Fibroblast of mammary gland (primary cell): ENCODE measurements around the gene GDF15.

Experiments
- DNase-seq: peaks from one replicate; pipeline ENCODE4 v3.0.0-alpha.2; 2010; ENCODE audit warnings: low read depth
- H3K4me3 ChIP-seq: 2 replicates; pipeline ENCODE4 v1.5.1; 2011; ENCODE audit warnings: low read depth, mild to moderate bottlenecking, low read length, moderate library complexity; ENCODE audit not compliant: control insufficient read depth
- TF ChIP-seq, protein P1 (sequence below): conservative IDR thresholded peaks from 2 replicates; pipeline ENCODE4 v1.5.1; 2011; ENCODE audit warnings: low read depth, low read length, inconsistent platforms; ENCODE audit not compliant: control insufficient read depth, insufficient read depth

GDF15 gene

GRCh38 chr19:18364826-18365528, 21.0 kb upstream of the GDF15 start:
- TF ChIP-seq, protein P1, sequence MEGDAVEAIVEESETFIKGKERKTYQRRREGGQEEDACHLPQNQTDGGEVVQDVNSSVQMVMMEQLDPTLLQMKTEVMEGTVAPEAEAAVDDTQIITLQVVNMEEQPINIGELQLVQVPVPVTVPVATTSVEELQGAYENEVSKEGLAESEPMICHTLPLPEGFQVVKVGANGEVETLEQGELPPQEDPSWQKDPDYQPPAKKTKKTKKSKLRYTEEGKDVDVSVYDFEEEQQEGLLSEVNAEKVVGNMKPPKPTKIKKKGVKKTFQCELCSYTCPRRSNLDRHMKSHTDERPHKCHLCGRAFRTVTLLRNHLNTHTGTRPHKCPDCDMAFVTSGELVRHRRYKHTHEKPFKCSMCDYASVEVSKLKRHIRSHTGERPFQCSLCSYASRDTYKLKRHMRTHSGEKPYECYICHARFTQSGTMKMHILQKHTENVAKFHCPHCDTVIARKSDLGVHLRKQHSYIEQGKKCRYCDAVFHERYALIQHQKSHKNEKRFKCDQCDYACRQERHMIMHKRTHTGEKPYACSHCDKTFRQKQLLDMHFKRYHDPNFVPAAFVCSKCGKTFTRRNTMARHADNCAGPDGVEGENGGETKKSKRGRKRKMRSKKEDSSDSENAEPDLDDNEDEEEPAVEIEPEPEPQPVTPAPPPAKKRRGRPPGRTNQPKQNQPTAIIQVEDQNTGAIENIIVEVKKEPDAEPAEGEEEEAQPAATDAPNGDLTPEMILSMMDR, result no peak
- no peak overlapping the region for H3K4me3 ChIP-seq
- peak; percentile 97 for DNase-seq

- no peak overlapping the region for H3K4me3 ChIP-seq
- peak; percentile 36 for DNase-seq
- TF ChIP-seq, protein P1, result no peak
Observed at GRCh38 chr19:18366021-18366435, 19.9 kb upstream of the GDF15 start.

DNA sequence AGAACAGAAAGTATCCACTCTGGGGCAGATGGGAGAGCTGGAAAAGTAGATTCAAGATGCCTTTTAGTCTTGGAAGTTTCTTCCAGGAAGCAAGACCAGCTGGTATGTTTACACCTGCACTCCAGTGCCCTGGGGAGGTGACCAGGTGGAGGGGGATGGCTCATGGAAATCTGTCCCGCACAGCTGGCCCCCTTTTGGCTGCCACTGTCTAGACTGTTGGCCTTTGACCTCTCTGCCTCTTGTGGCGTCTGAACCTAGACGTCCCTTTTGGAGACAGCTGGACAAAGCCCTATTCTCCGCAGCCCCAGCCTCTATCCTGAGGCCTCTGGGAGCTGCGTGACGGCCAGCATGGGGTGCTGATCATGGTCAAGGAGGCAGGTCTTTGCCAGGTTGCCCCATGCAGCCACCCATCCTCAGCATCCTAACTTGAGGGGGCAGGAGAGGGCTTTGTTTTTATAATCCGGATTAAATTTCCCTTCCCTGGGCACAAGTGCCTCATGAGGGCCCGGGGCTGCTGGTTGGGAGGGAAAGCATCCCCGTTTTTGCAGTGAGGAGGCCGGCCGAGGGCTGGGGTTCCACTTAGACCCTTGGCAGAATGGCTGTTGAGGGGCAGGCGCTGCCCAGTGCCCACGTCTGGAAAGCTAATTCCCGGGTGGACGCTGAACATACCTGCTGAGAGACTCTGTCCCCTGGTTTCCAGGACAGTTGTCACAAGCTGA, 17.3 kb upstream of the GDF15 start:
- DNase-seq, result no peak
- H3K4me3 ChIP-seq, result no peak overlapping the region
- TF ChIP-seq, protein P1, result no peak

DNA sequence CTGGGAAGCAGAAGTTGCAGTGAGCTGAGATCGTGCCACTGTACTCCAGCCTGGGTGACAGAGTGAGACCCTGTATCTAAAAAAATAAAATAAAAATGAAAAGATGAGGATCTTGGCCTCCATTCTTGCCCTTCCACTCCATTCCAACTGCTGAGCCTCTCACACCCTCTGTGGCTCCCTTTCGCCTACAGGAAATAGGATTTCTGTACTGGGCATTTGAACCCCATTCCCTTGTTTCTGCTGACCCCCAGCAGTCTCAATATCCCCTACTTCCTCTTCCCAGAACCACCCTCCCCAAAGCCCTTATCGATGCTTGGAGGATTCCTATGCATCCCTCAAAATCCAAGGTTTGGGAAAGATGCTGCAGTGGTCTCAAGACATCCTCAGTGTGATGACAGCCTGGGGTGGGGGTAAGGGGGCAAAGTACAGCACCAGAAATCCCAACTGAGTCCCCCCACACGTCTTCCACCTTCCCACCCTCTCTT, 12.5 kb upstream of the GDF15 start:
- H3K4me3 ChIP-seq, result no peak overlapping the region
- TF ChIP-seq, protein P1, result no peak
- no peak for DNase-seq

- peak; percentile 98 for DNase-seq
- no peak overlapping the region for H3K4me3 ChIP-seq
- TF ChIP-seq, protein P1, result no peak
Observed at GRCh38 chr19:18373892-18374629, 11.9 kb upstream of the GDF15 start.

GRCh38 chr19:18377026-18377425, 8.9 kb upstream of the GDF15 start:
- TF ChIP-seq, protein P1, result no peak
- no peak for DNase-seq
- H3K4me3 ChIP-seq, result no peak overlapping the region
